TTC549 (cell line): ENCODE measurements around the gene FOXF1.

Source experiments
- FAIRE-seq: peaks from 2 replicates; lab custom pipeline; 2012; peaks lifted over from hg19 to GRCh38; lab: Jason Lieb, UNC

Gene FOXF1

DNA sequence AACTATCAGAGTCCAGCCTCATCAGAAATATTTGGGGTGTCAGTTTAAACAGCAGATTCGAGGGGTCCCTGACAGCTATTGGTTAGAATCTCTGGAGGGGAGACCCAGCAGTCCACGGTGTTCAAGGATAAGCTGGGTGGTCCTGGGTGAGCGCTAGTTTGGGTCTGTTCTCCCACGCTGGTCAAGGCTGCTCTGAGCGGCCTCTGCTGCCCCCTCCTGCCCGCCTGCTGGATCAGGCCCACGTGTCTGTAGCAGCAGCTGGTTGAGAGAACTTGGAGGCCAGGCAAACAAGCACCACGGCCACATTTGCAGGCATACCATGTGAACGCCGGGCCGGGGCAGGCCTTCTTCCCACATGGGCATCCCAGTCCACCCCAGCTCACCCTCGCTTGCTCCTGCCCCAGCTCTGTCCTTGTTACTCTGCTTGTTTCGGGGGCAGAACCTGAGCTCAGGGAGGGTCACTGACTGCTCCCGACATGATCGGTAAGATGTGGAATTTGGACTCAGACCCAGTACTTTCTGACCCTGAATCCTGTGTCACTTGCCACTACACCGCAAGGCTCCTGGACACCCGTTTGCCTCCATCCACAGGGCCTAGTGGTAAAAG is 7.4 kb downstream of the FOXF1 start:
- FAIRE-seq, result peak; percentile 22

DNA sequence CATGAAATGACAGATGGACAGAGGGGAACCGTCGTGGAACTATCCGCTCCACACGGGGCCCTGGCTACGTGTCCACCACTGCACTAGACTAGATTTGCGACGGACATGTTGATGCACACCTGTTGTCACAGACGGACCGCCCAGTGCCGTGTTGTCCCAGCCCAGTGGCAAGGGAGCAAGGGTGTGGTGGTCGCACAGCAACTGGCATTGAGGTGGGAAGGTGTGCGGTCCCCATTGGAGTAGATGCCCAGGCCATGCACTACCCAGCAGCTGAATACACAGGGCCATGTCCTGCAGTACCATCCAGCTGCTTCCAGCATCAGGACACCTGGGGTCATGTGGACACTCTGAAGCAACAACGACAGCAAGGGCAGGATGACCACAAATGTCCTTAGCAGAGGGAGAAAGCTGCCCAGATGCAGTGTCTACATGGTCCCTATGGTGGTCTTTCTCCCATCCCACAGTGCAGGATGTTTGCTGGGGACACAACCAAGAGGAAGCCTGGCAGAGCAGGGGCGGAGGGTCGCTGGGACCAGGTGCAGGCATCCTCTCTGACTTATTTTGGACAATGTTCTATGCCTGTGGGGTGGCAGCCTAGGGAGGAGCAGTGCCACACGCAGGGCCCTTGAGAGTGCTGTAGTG is 8.8 kb downstream of the FOXF1 start:
- FAIRE-seq, result no peak

DNA sequence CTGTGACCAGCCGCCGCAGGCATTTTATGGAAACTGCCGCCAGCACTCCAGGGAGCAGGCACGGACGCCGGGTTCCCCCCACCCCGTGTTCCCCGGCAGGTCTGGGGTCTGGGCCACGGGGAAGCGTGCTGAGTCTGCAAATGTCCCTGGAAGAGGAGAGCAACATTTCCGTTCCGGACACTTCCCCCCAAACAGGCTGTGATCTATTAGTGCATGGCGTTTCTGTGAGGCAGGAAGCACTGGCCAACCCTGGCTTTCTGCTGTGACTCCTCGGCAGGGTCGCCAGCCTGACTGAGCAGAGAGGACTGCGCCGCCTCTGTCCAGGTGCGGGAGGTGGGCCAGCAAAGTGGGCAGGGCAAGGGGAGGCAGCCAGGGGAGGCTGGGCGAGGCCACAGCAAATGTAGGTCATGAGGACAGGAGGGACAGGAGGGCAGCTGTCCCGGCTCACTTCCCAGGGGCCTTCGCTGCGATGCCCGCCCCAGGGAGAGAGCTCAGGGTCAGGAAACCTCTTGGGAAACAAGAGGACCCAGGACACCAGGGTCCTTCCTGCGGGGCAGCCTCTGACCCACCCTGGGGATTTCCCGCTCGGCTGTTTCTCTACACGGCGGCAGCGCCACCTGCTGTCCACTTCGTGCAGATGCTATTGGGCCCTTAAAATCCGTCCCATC is 9.5 kb downstream of the FOXF1 start:
- no peak for FAIRE-seq

DNA sequence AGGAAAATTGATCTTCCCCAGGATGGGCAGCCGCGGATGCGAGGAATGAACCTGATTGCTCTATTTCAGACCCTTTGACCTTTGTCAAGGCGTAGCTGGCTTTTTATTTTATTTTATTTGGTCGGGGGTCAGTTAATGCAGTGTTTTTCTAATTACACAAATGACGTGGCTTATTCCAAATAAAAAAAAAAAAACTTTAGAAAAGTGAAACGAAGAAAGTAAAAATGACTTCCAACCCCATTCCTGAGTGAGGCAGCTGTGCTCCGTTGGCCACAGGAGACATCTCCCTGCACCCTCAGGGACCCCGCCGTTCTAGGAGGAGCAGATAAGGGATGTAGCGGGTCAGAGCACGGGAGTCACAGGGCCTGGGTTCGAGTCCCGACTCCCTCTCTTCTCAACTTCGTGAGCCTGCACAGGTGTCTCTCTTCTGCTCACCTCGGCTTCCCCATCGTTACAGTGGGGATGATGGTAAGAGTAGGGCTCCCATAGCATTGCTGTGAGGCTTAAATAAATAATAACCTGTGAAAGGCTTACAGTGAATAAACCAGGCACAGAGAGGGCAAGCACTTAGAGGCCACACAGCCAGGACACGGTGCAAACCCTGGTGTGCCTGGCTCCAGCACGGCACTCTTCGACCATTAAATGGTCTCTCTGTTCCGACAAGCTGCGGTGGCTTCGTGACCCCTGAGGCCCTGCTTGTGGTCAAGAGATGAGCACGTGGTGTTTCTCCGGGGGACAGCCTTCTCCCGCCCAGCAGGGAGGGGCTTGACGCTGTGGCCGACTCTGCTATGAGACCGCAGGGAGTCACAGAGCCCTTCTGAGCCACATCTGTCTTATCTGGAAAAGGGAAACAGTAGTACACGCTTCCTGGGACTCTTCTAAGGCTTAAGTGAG is 10.2 kb downstream of the FOXF1 start:
- FAIRE-seq, result no peak

GRCh38 chr16:86521236-86522197 is 11.2 kb downstream of the FOXF1 start:
- no peak for FAIRE-seq

- FAIRE-seq, result no peak
These were observed 12.3 kb downstream of the FOXF1 start for GRCh38 chr16:86522634-86523033.

DNA sequence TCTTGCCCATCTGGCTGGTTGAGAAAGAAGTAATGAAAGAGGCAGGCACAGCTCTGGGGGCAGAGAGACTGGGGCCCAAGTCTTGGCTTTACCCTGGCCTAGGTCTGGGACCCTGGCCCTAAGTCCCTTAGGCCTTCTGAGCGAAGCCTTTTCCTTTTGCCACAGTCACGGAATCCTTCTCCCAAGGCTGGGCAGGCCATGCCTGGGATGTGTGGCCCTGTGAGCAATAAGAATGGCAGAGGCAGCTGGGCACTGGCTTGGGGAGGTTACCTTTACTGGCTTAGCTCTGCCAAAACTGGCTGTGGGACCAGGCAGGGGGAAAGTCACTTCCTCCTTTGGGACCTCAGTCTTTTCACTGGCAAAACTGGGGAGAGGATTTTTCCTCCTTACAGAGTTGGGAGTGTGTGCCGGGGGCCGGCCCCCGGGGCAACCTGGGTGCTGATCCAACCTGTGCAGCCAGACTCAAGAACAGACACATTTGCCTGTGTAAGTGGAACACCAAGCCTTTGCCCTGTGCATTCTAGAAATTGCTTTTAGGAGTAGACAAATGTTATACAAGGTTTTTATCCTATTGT is 12.9 kb downstream of the FOXF1 start:
- no peak for FAIRE-seq

DNA sequence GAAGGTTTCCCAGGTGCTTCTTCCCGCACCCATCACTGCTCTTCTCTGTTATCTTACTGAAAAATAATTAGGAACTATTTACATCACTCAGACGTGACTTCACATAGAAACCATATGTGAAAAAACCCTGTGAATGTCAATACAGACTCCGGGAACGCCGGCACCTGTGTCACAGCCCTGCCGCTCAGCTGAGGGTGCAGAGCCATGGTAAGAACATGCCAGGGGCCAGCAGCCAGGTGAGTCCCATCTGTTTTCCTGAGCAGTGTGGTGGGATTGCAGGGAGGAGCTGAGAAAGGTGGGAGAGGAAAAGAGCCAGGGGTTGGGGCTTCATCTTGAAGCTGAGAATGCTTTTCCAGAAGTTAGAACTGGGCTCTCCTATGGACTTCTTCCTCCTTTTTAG is 13.7 kb downstream of the FOXF1 start:
- no peak for FAIRE-seq

- no peak for FAIRE-seq
These were observed 15.4 kb downstream of the FOXF1 start for GRCh38 chr16:86525696-86526095.

GRCh38 chr16:86527366-86527765 is 17.0 kb downstream of the FOXF1 start:
- no peak for FAIRE-seq

- no peak for FAIRE-seq
These were observed 18.0 kb downstream of the FOXF1 start for GRCh38 chr16:86528061-86528929.

DNA sequence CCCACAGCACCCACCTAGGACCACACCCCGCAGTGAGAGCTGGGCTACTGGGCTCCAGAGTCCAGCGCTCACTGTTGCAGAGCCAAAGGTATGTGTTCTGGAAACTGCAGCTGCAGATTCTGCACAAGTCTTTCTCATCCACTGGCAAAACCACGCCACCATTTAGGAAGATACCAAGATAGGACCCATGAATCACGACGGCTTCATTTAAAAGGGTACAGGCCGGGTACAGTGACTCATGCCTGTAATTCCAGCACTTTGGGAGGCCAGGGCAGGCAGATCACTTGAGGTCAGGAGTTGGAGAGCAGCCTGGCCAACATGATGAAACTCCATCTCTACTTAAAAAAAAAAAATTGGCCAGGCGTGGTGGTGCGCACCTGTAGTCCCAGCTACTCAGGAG is 18.8 kb downstream of the FOXF1 start:
- no peak for FAIRE-seq

GRCh38 chr16:86530251-86531190 is 20.2 kb downstream of the FOXF1 start:
- no peak for FAIRE-seq

DNA sequence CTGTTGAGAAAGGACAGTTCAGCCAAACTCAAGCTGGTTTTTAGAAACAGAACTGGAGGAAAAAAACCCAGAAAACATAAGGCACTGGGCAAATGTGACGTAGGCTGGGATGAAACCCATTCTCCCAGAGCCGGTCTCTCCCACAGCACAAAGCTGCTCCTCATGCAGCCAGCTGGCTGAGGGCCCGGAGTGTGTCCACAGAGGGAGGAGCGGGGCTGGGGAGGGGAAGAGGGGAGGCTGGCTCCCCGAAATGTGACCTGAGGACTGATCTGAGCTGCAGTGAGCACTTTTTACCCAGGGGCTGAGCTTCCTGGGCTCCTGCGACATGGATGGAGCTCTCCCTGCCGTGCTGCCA is 20.8 kb downstream of the FOXF1 start:
- FAIRE-seq, result no peak

DNA sequence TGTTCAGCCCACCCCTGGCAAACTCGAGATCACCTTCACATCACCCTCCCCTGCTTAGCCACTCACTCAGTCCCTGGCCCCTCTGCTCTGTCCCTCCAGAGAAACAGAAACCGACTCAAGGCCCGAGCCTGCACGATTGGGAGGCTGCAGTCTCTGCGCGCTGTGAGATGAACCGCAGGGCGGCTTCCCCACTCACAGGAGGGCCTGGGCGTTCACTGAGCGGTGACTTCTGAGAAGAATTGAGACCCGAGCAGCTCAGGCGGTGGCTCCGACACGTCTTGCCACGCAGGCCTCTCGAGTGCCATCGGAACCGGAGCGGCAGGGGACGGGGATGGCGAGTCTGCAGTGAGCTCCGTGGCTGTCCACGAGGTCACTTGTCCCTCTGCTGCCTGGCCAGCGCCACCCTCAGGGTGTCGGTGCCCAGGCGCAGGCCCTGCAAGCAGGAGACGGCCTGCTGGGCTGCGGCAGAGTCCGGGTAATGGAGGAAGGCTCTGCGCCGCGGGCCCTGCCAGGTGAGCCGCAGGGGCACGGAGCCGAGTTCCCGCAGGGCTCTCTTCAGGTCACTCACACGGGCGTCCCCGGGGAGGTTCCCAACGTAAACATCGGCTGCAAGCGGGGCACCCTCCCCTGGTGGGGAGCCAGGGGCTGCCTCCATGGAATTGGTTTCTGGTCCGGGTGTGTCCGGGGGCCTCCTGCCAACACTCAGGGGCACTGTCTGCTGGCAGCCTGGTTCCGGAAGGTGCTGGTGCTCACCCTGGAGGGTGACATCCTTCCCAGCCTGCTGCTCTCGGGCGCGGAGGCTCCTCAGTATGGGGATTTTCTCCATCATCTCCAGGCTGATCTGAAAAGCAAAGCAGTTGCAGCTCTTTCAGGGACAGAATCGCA is 21.6 kb downstream of the FOXF1 start:
- FAIRE-seq, result no peak

DNA sequence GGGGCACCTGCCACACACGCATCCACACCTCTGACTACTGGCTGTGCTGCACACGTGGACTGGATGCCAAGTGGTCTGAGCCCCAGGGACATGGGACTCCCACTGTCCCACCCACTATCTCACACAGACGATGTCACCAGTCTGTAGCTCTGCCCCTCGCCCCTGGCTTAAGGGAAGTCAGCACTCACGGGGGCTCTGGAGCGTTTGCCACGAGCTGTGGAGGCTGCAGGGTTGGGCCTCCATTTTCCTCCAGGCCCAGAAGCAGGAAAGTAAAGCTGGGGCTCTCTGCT is 22.1 kb downstream of the FOXF1 start:
- no peak for FAIRE-seq

- FAIRE-seq, result no peak
These were observed 22.7 kb downstream of the FOXF1 start for GRCh38 chr16:86533076-86533475.

DNA sequence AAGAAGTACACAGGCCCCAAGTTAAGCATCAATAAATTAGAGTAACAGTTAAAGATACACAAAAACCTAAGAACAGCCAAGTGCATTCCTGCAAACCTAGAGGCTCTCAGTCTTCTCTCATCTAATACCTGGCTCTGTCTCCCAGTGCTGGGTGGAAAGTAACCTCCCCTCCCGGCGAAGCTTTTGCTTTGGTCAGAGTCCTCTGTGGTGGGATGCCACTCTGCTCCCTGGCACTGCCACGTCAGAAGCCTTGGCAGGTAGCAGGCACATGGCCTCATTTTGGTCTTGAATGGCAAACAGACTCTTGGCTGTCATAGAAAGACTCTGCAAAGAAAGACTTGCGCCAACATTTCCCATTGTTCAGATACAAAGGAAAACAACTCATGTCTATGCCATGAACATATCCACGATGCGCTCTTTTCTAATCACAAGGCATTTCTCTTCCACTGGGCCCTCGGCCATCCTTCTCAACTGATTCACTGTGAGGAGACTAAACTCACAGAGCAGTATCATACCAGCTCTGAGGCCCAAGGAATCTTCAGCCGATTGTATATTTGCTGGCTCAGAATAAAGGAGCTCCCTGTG is 23.5 kb downstream of the FOXF1 start:
- FAIRE-seq, result no peak
